Cardiac muscle cell (in vitro differentiated cells and primary cell): ENCODE data around the gene MFGE8. TPM values are rescaled to one million over a fixed set of nuclear protein-coding genes. Genes with fewer than 3 reads are reported as not detected.
A peak's percentile ranks its signal among the peaks of the same experiment; 100 is the strongest.
"Not testable (repeated sequence)": the region's sequence is repeated elsewhere in the genome, so short reads cannot be mapped to it uniquely, and the experiment has no call there.

ENCODE experiments used
- DNase-seq, 2 donors: peaks; one replicate each; pipeline versions ENCODE4 v3.0.0 to v3.0.0-alpha.2; 2010 to 2017; ENCODE audit warnings: low read depth in 1 of 2, low spot score in 1 of 2
- H3K27ac ChIP-seq: fragments of 200-600 bp; sonication (generic); 2 replicates; pipeline ENCODE4 v1.5.1; 2016
- H3K27me3 ChIP-seq: fragments of 200-600 bp; sonication (generic); 2 replicates; pipeline ENCODE4 v1.6.0; 2016; ENCODE audit warnings: control low read depth
- H3K36me3 ChIP-seq: fragments of 200-600 bp; sonication (generic); 2 replicates; pipeline ENCODE4 v1.5.1; 2016; ENCODE audit warnings: control low read depth
- H3K4me1 ChIP-seq: fragments of 200-600 bp; sonication (generic); 2 replicates; pipeline ENCODE4 v1.8.1; 2017; ENCODE audit warnings: low read depth, mild to moderate bottlenecking, mixed run types
- H3K4me3 ChIP-seq: fragments of 200-600 bp; sonication (generic); 2 replicates; pipeline ENCODE4 v1.5.1; 2016; ENCODE audit warnings: mild to moderate bottlenecking
- H3K9me3 ChIP-seq: fragments of 200-600 bp; sonication (generic); 2 replicates; pipeline ENCODE4 v1.5.1; 2017; ENCODE audit warnings: low read depth, mild to moderate bottlenecking, control low read depth
- polyA plus RNA-seq: library from polyadenylated mRNA; unstranded; fragments of >200 nt; fragmentation: Nextera tagmentation; extraction: Ambion mirVana; gene quantifications from 2 replicates; pipeline ENCODE4 v1.2.1, GENCODE V29; 2016
- total RNA-seq: library from RNA; depleted of rRNA; stranded (reverse); fragments of >200 nt; gene quantifications from 2 replicates; pipeline ENCODE4 v1.2.3, GENCODE V29; 2016
- TF ChIP-seq, protein P1 (sequence below): IDR thresholded peaks from 2 replicates; pipeline ENCODE4 v1.5.1; 2012; ENCODE audit warnings: low read depth, mild to moderate bottlenecking, low read length

The MFGE8 gene
- total and polyA plus RNA-seq, 2 experiments from 2014 or later, result 307 to 326 TPM

GRCh38 chr15:88932875-88933330 is 19.7 kb upstream of the MFGE8 start:
- no peaks in the 10 kb centered on the region for H3K9me3 ChIP-seq
- DNase-seq, result no peak
- H3K4me1 ChIP-seq, result no peaks in the 10 kb centered on the region
- H3K27ac ChIP-seq, result no peak overlapping the region
- H3K27me3 ChIP-seq, result no peaks in the 10 kb centered on the region
- H3K36me3 ChIP-seq, result no peaks in the 10 kb centered on the region
- H3K4me3 ChIP-seq, result no peak overlapping the region
- TF ChIP-seq, protein P1, sequence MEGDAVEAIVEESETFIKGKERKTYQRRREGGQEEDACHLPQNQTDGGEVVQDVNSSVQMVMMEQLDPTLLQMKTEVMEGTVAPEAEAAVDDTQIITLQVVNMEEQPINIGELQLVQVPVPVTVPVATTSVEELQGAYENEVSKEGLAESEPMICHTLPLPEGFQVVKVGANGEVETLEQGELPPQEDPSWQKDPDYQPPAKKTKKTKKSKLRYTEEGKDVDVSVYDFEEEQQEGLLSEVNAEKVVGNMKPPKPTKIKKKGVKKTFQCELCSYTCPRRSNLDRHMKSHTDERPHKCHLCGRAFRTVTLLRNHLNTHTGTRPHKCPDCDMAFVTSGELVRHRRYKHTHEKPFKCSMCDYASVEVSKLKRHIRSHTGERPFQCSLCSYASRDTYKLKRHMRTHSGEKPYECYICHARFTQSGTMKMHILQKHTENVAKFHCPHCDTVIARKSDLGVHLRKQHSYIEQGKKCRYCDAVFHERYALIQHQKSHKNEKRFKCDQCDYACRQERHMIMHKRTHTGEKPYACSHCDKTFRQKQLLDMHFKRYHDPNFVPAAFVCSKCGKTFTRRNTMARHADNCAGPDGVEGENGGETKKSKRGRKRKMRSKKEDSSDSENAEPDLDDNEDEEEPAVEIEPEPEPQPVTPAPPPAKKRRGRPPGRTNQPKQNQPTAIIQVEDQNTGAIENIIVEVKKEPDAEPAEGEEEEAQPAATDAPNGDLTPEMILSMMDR, result no peak

GRCh38 chr15:88932271-88932874 is 19.2 kb upstream of the MFGE8 start:
- Histone ChIP-seq H3K9me3 (no peaks in the 10 kb centered on the region), H3K27me3 (no peaks in the 10 kb centered on the region), H3K4me3 (no peak overlapping the region), H3K4me1 (no peaks in the 10 kb centered on the region), H3K27ac (no peak overlapping the region), H3K36me3 (no peaks in the 10 kb centered on the region)
- TF ChIP-seq, protein P1, result no peak
- no peak for DNase-seq

DNA sequence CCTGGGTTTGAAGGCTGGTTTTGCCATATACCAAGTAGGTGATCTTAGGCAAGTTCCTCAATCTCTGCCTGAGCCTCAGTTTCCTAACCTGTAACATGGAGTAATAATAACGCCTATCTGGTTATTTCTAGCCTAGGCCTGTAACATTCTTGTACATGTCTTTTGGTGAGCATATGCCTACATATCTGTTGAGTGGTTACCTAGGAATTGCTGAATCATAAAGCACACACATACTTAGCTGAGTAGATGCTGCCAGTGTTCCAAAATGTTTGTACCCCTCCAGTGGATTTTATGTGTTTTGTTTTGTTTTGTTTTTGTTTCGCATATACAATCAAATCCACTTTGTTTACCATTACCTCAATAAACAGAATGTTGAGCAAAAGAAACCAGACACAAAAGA is 17.4 kb upstream of the MFGE8 start:
- Histone ChIP-seq H3K4me1 (no peaks in the 10 kb centered on the region), H3K4me3 (no peak overlapping the region), H3K27ac (no peak overlapping the region), H3K9me3 (no peaks in the 10 kb centered on the region), H3K36me3 (no peaks in the 10 kb centered on the region), H3K27me3 (no peaks in the 10 kb centered on the region)
- no peak for DNase-seq
- TF ChIP-seq, protein P1, result no peak

DNA sequence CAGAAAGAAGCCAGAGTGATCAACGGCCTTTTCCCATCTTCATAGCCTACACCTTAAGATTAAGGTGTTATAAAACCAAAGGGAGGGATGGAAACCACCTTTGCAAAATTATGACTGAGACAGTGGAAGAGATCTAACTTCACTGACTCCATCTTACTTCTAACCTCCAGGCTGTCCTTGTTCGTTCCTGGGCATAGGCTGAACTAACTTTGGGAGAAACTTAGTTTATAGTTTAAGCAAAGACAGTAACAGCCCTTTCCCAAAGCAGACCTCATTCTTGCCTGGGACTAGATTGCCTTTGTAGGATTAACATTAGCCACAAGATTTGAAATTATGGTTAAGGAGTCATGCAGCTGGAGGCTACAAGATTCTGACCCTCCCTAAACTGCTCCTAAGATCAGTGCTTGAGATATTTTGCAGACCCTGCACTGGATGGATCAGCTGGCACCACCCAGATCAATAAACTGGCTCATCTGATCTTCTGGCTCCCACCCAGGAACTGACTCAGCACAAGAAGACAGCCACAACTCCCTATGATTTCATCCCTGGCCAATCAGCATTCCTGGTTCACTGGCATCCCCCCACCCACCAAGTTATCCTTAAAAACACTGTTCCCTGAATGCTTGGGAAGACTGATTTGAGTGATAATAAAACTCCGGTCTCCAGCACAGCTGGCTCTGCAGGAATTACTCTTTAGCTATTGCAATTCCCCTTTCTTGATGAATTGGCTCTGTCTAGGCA is 16.3 kb upstream of the MFGE8 start:
- not testable (repeated sequence) for H3K4me3 ChIP-seq, H3K9me3 ChIP-seq, H3K36me3 ChIP-seq, H3K4me1 ChIP-seq, H3K27me3 ChIP-seq, DNase-seq, H3K27ac ChIP-seq

GRCh38 chr15:88928192-88928591 is 15.0 kb upstream of the MFGE8 start:
- not testable (repeated sequence) for H3K4me3 ChIP-seq, H3K9me3 ChIP-seq

GRCh38 chr15:88925648-88926047 is 12.5 kb upstream of the MFGE8 start:
- DNase-seq, H3K36me3 ChIP-seq, H3K27ac ChIP-seq, H3K4me3 ChIP-seq, H3K4me1 ChIP-seq, H3K27me3 ChIP-seq, H3K9me3 ChIP-seq: not testable (repeated sequence)

More at GRCh38 chr15:88928192-88928591, 15.0 kb upstream of the MFGE8 start:
- H3K36me3 ChIP-seq, H3K27me3 ChIP-seq, H3K27ac ChIP-seq, H3K4me1 ChIP-seq, DNase-seq: not testable (repeated sequence)

DNA sequence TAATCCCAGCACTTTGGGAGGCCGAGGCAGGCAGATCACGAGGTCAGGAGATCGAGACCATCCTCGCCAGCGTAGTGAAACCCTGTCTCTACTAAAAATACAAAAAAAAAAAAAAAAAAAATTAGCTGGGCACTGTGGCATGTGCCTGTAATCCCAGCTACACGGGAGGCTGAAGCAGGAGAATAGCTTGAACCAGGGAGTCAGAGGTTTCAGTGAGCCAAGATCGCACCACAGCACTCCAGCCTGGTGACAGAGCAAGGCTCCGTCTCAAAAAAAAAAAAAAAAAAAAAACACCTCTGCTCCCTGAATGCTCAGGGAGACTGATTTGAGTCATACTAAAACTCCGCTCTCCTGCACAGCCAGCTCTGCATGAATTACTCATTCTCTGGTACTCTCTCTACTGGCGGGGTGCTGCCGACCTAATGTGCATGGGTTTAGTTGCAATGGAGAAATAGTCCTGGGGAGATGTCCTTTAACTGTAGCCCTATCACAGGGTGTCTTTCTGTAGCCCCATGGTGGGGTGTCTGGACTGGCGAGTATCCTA is 7.8 kb upstream of the MFGE8 start:
- not testable (repeated sequence) for H3K9me3 ChIP-seq, H3K27me3 ChIP-seq, H3K27ac ChIP-seq, H3K4me1 ChIP-seq, H3K36me3 ChIP-seq, H3K4me3 ChIP-seq
- DNase-seq, result peak in 1 of 2 donors; percentile 60
